Common myeloid progenitor, CD34-positive (primary cell): Measurements from ENCODE around the gene NRG3.

Experiments
- CTCF ChIA-PET: fragments of 350-600 bp; sonication (Branson Sonifier 250); formaldehyde crosslinking; loops from one replicate; lab custom pipeline; 2021; ENCODE audit warnings: antibody characterized with exemption; lab: Charles Lee
- POLR2A ChIA-PET: fragments of 350-600 bp; sonication (Branson Sonifier 250); formaldehyde crosslinking; loops from one replicate; lab custom pipeline; 2021; ENCODE audit warnings: antibody characterized with exemption; lab: Charles Lee
- DNase-seq, 3 donors: peaks; one replicate each; pipeline versions ENCODE4 v3.0.0 to v3.0.0-alpha.2; 2013
- H3K27ac ChIP-seq, 2 experiments: 1 replicate in 1 of 2; 2 replicates in 1 of 2; pipeline ENCODE4 v1.7.0; 2013; ENCODE audit warnings: inconsistent platforms in 2 of 2, low read length in 2 of 2, mild to moderate bottlenecking in 2 of 2, low read depth in 1 of 2, moderate library complexity in 1 of 2; ENCODE audit not compliant: severe bottlenecking in 2 of 2, insufficient read depth in 1 of 2, poor library complexity in 1 of 2
- H3K27me3 ChIP-seq, 5 experiments: replicated peaks in 2 of 5; 1 replicate in 3 of 5; 2 replicates in 2 of 5; pipeline versions ENCODE4 v1.6.1 to v1.7.0; 2013; ENCODE audit warnings: low read length in 4 of 5, mild to moderate bottlenecking in 2 of 5, moderate library complexity in 2 of 5, inconsistent platforms in 1 of 5; ENCODE audit not compliant: insufficient read depth in 5 of 5, control insufficient read depth in 4 of 5
- H3K36me3 ChIP-seq, 4 experiments: 1 replicate in 2 of 4; 2 replicates in 2 of 4; pipeline versions ENCODE4 v1.6.1 to v1.7.0; 2013; ENCODE audit warnings: low read length in 3 of 4, control low read depth in 1 of 4, mild to moderate bottlenecking in 1 of 4; ENCODE audit not compliant: control insufficient read depth in 4 of 4, insufficient read depth in 4 of 4
- H3K4me1 ChIP-seq, 4 experiments: 1 replicate in 3 of 4; 2 replicates in 1 of 4; pipeline versions ENCODE4 v1.6.1 to v1.7.1; 2013; ENCODE audit warnings: low read length in 3 of 4, mild to moderate bottlenecking in 3 of 4, control low read depth in 1 of 4, inconsistent platforms in 1 of 4, moderate library complexity in 1 of 4; ENCODE audit not compliant: control insufficient read depth in 4 of 4, insufficient read depth in 4 of 4; ENCODE audit errors: control extremely low read depth in 1 of 4
- H3K4me3 ChIP-seq, 7 experiments: 1 replicate in 4 of 7; 2 replicates in 3 of 7; pipeline versions ENCODE4 v1.5.1 to v1.7.0; 2013; ENCODE audit warnings: mild to moderate bottlenecking in 7 of 7, low read length in 6 of 7, moderate library complexity in 6 of 7, inconsistent platforms in 2 of 7, low read depth in 2 of 7, control low read depth in 1 of 7; ENCODE audit not compliant: insufficient read depth in 4 of 7, control insufficient read depth in 1 of 7; ENCODE audit errors: extremely low read depth in 1 of 7
- H3K9me3 ChIP-seq, 5 experiments: 1 replicate in 4 of 5; 2 replicates in 1 of 5; pipeline versions ENCODE4 v1.6.1 to v1.7.1; 2013; ENCODE audit warnings: low read length in 4 of 5, mild to moderate bottlenecking in 2 of 5, inconsistent platforms in 1 of 5, low read depth in 1 of 5, moderate library complexity in 1 of 5; ENCODE audit not compliant: control insufficient read depth in 4 of 5, insufficient read depth in 2 of 5; ENCODE audit errors: control extremely low read depth in 1 of 5
- WGBS: methylation state at CpG from one replicate; pipeline ENCODE4 v1.1.5; 2013; ENCODE audit not compliant: insufficient coverage; 5-methylcytosine and 5-hydroxymethylcytosine counted together

The NRG3 gene

GRCh38 chr10:82361256-82361655, 486.3 kb downstream of the NRG3 start:
- Histone ChIP-seq H3K27me3 (no peaks in the 10 kb centered on the region), H3K27ac (no peak overlapping the region), H3K9me3 (no peaks in the 10 kb centered on the region), H3K36me3 (no peaks in the 10 kb centered on the region), H3K4me3 (no peak overlapping the region), H3K4me1 (no peaks in the 10 kb centered on the region)
- ChIA-PET POLR2A (no interaction called here), CTCF (no interaction called here)
- WGBS = no CpG with 5 or more reads among the region's 1 CpG
- no peak for DNase-seq

GRCh38 chr10:82377608-82378007, 502.6 kb downstream of the NRG3 start:
- ChIA-PET CTCF (no interaction called here), POLR2A (no interaction called here)
- no peak for DNase-seq
- H3K27me3 ChIP-seq = no peaks in the 10 kb centered on the region
- WGBS = 40% methylated on average over 4 of the region's 4 CpGs
- H3K36me3 ChIP-seq = no peaks in the 10 kb centered on the region
- H3K4me3 ChIP-seq = no peak overlapping the region
- H3K27ac ChIP-seq = no peak overlapping the region
- no peaks in the 10 kb centered on the region for H3K9me3 ChIP-seq
- no peaks in the 10 kb centered on the region for H3K4me1 ChIP-seq

DNA sequence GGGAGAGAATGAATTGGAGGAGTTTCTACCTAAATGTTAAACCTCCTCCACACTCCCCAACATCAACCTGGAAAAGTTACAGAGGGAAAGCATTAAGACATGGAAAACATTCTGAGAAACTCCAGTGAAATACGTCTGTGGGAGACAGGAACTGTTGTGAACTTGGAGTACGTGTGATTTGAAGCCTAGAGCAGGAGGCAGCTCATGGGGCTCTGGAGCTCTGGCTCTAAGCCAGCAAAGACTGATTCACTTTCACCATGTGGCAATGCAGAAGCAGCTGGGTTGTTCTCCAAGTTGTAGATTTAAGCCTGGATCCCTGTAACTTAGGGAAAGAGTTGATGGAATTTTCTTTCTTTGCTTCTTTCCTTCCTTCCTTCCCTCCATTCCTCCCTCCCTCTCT, 503.2 kb downstream of the NRG3 start:
- WGBS = 6% methylated on average over 2 of the region's 2 CpGs
- DNase-seq = no peak
- Histone ChIP-seq H3K4me3 (no peak overlapping the region), H3K36me3 (no peaks in the 10 kb centered on the region), H3K4me1 (no peaks in the 10 kb centered on the region), H3K9me3 (no peaks in the 10 kb centered on the region), H3K27me3 (no peaks in the 10 kb centered on the region), H3K27ac (no peak overlapping the region)
- ChIA-PET POLR2A (no interaction called here), CTCF (no interaction called here)

DNA sequence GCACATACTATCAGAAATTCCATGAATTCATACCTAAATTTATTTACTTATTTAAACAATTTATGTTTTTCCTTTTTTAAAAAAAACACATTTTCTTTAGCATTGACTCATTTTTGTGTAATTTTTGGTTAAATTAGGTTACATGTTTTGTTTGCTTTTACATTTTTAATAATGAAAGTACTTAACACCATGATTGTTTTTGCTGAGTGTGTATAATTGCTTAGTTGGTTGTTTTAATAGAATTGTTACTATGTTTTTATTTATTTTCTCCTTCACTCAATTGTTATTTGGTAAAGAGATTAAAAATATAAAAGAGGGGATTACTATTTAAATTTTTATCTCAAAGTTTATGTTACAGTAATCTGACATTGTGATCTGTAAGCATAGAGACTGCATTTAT, 508.4 kb downstream of the NRG3 start:
- POLR2A ChIA-PET = no interaction called here
- Histone ChIP-seq H3K4me3 (no peak overlapping the region), H3K27ac (no peak overlapping the region), H3K27me3 (no peaks in the 10 kb centered on the region), H3K4me1 (no peaks in the 10 kb centered on the region), H3K36me3 (no peaks in the 10 kb centered on the region), H3K9me3 (no peaks in the 10 kb centered on the region)
- CTCF ChIA-PET = no interaction called here
- no peak for DNase-seq

GRCh38 chr10:82390866-82391658, 516.1 kb downstream of the NRG3 start:
- H3K27ac ChIP-seq = no peak overlapping the region
- H3K4me3 ChIP-seq = no peak overlapping the region
- ChIA-PET POLR2A (no interaction called here), CTCF (no interaction called here)
- H3K9me3 ChIP-seq = no peaks in the 10 kb centered on the region
- H3K27me3 ChIP-seq = no peaks in the 10 kb centered on the region
- no peaks in the 10 kb centered on the region for H3K36me3 ChIP-seq
- no peaks in the 10 kb centered on the region for H3K4me1 ChIP-seq
- WGBS = 100% methylated on average over 4 of the region's 5 CpGs
- DNase-seq = no peak

DNA sequence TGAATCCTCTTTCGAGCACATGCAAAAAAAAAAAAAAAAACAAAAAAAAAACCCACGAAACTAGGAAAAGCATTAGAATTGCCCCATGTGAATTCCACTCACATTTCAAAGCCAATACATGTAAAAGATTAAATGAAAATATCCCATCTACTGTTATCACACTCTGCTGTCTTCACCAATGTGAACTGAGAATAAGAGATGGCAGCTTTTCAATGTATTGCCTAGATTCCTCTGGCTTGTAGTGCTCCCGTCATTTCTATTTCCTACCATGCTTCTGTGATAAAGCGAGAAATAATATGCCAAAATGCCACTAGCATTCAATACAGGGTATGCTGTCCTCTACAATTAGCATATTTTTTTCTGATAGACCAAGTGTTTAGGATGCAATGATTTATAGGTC, 517.0 kb downstream of the NRG3 start:
- H3K9me3 ChIP-seq = no peaks in the 10 kb centered on the region
- no peaks in the 10 kb centered on the region for H3K4me1 ChIP-seq
- no peaks in the 10 kb centered on the region for H3K36me3 ChIP-seq
- CTCF ChIA-PET = no interaction called here
- no peak for DNase-seq
- no CpG with 5 or more reads among the region's 4 CpGs for WGBS
- H3K27ac ChIP-seq = no peak overlapping the region
- H3K4me3 ChIP-seq = no peak overlapping the region
- POLR2A ChIA-PET = no interaction called here
- no peaks in the 10 kb centered on the region for H3K27me3 ChIP-seq

GRCh38 chr10:82392533-82392932, 517.5 kb downstream of the NRG3 start:
- H3K27me3 ChIP-seq = no peaks in the 10 kb centered on the region
- H3K9me3 ChIP-seq = no peaks in the 10 kb centered on the region
- no peak overlapping the region for H3K27ac ChIP-seq
- ChIA-PET POLR2A (no interaction called here), CTCF (no interaction called here)
- H3K4me3 ChIP-seq = no peak overlapping the region
- H3K4me1 ChIP-seq = no peaks in the 10 kb centered on the region
- no peak for DNase-seq
- H3K36me3 ChIP-seq = no peaks in the 10 kb centered on the region
